PFSK-1 (cell line): Measurements from ENCODE around the gene KPNA5.

Experiments used
- TAF1 ChIP-seq: IDR thresholded peaks from 2 replicates; pipeline ENCODE4 v1.6.1; 2012; ENCODE audit warnings: low read length, control low read depth, borderline replicate concordance; ENCODE audit not compliant: insufficient read depth
- TF ChIP-seq, protein P1 (sequence below), 2 experiments: IDR thresholded peaks; 2 replicates each; pipeline versions ENCODE4 v1.6.1 to v1.8.0; 2011 to 2012; ENCODE audit warnings: low read depth in 2 of 2, low read length in 2 of 2, control low read depth in 1 of 2, inconsistent platforms in 1 of 2, mild to moderate bottlenecking in 1 of 2, moderate library complexity in 1 of 2; ENCODE audit not compliant: insufficient read depth in 1 of 2

DNA sequence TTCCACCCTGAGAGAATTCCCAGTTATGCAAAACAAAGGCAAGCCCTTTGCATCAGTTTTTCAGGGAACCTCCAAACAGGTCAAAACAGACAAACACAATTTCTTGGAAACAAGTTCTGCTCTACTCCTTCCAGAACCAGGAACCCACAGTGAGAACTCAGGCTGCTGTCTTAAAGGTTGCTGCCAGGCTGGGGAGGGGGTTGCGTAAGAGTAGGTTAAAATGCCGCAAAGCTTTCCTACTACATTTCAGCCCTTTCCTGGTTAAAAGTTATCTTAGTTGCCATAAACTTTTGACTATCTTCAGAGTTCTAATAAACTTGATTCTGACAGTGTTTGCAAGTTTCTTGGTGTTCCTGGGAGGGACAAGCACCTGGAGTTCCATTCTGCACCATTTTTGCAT is 33.8 kb downstream of the KPNA5 start:
- no peak for TF ChIP-seq TAF1
- TF ChIP-seq, protein P1, sequence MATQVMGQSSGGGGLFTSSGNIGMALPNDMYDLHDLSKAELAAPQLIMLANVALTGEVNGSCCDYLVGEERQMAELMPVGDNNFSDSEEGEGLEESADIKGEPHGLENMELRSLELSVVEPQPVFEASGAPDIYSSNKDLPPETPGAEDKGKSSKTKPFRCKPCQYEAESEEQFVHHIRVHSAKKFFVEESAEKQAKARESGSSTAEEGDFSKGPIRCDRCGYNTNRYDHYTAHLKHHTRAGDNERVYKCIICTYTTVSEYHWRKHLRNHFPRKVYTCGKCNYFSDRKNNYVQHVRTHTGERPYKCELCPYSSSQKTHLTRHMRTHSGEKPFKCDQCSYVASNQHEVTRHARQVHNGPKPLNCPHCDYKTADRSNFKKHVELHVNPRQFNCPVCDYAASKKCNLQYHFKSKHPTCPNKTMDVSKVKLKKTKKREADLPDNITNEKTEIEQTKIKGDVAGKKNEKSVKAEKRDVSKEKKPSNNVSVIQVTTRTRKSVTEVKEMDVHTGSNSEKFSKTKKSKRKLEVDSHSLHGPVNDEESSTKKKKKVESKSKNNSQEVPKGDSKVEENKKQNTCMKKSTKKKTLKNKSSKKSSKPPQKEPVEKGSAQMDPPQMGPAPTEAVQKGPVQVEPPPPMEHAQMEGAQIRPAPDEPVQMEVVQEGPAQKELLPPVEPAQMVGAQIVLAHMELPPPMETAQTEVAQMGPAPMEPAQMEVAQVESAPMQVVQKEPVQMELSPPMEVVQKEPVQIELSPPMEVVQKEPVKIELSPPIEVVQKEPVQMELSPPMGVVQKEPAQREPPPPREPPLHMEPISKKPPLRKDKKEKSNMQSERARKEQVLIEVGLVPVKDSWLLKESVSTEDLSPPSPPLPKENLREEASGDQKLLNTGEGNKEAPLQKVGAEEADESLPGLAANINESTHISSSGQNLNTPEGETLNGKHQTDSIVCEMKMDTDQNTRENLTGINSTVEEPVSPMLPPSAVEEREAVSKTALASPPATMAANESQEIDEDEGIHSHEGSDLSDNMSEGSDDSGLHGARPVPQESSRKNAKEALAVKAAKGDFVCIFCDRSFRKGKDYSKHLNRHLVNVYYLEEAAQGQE (IDR thresholded peaks at IDR 0.05; ENCODE audit: insufficient read depth in 1 of 2, low read depth in 2 of 2, low read length in 2 of 2) = no peak
